Right kidney (tissue), 1 donor: ENCODE results near the gene OBSCN.

ENCODE experiments used
- DNase-seq: peaks from one replicate; pipeline ENCODE4 v3.0.0-alpha.2; 2016

Gene OBSCN

GRCh38 chr1:228358039-228358763, 150.4 kb downstream of the OBSCN start:
- DNase-seq: no peak

DNA sequence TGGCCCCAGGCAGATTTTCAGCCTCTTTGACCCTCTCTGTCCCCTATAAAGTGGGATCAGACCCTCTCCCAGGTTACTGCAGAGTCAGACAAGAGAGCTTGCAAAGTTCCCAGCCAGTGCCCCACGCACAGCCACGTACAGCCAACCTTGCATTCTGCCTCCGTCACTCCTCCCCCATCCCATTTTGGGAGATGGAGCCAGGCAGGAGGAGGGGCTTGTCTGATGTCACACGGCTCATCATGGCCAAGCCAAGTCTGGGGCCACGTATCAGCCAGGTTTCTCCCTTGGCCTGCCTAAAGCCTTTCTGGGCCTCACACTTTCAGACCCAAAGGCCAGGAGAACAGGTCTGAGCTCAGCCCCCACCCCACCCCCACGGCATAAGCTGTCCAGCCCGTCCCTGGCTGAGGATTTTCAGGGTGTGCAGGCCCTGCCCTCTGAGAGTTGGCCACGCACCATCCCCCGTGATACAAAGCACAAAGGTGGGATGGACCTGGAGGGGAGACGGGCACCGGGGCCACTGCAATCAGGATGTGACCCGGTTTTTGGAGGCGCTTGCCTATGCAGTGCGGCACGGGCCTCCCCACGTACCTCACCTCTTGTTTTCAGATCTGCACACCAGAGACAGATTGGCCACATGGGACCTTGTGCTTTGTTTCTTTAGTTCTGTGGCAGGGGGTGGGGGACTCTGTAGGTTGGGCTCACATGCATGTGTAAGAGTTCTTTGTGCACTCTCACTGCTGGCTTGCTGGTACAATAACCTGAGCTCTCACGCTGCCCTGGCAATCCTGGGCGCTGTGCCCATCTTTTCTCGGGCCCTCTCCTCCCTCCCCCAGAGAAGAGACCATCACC, 151.1 kb downstream of the OBSCN start:
- no peak for DNase-seq

DNA sequence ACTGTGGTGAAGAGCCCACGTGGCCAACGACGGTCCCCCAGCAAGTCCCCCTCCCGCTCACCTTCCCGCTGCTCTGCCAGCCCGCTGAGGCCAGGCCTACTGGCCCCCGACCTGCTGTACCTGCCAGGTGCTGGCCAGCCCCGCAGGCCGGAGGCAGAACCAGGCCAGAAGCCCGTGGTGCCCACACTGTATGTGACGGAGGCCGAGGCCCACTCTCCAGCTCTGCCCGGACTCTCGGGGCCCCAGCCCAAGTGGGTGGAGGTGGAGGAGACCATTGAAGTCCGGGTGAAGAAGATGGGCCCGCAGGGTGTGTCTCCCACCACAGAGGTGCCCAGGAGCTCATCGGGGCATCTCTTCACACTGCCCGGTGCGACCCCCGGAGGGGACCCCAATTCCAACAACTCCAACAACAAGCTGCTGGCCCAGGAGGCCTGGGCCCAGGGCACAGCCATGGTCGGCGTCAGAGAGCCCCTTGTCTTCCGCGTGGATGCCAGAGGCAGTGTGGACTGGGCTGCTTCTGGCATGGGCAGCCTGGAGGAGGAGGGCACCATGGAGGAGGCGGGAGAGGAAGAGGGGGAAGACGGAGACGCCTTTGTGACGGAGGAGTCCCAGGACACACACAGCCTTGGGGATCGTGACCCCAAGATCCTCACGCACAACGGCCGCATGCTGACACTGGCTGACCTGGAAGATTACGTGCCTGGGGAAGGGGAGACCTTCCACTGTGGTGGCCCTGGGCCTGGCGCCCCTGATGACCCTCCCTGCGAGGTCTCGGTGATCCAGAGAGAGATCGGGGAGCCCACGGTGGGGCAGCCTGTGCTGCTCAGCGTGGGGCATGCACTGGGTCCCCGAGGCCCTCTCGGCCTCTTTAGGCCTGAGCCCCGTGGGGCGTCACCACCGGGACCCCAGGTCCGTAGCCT, 152.0 kb downstream of the OBSCN start:
- DNase-seq: no peak

DNA sequence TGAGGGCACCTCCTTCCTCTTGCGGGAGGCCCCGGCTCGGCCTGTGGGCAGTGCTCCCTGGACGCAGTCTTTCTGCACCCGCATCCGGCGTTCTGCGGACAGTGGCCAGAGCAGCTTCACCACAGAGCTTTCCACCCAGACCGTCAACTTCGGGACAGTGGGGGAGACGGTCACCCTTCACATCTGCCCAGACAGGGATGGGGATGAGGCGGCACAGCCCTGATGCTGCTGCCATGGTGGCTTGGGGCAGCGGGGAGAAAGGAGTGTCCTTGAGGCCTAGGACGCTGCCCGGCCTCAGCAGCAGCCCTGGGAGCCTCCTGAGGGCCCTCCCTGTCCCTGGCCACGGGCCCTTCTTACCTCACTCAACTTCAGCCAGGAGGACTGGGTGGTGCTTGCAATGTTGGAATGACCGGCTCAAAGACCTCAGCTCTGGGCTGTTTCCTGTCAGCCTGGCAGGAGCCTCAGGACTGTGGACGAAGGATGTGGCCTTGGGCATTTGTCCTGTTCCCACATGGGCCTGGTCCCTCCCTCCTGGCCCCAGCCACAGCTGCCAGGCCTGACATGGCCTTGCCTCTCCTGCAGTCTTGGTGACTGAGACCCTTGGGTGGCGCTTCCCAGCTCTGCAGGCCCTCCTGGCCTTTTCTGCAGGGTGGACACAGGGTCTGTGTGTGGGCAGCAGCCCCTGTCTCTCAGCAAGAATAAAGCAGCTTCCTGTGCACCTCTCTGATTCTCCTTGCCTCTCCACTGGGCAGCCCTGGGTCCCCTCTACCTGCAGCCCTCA, 152.9 kb downstream of the OBSCN start:
- no peak for DNase-seq

DNA sequence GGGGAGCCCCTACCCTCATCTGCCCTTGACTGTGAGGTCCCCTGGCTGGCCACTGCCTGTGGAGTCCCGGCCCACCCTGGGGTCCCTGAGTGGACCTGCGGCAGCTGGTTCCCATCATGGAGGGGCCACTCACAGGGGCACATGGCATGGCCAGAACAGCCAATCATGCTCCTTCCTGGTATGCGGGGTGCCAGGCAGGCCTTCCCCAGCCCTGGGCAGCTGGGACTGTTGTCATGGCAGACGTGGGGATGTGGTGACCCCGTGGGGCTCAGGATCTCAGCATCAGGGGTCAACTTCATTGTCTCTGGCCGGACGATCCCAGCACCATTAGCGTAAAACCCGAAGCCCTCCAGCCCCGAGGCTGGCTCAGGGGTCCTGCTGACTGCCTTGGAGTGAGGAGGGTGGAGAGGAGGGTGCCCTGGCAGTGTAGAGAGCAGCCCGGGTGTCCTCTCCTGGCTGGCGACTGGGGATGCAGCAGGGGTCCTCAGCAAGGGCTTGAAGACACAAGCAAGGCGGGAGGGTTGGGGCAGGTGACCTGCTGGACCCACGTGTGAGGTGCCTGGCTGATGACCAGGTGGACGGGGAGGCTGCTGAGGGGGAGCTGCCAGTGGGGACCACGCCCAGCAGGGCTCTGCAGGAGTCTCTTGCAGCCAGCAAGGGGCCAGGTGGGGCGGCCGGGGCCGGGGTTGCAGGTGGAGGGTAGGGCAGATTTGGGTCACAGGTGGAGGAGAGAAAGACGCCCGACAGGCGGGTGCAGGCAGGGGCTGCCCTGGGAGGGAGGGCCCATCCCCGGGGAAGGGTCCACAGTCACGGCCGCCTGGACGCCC, 153.7 kb downstream of the OBSCN start:
- no peak for DNase-seq

GRCh38 chr1:228362141-228362883, 154.5 kb downstream of the OBSCN start:
- no peak for DNase-seq

- DNase-seq: no peak
Measured at GRCh38 chr1:228362884-228363450, 155.1 kb downstream of the OBSCN start.

DNA sequence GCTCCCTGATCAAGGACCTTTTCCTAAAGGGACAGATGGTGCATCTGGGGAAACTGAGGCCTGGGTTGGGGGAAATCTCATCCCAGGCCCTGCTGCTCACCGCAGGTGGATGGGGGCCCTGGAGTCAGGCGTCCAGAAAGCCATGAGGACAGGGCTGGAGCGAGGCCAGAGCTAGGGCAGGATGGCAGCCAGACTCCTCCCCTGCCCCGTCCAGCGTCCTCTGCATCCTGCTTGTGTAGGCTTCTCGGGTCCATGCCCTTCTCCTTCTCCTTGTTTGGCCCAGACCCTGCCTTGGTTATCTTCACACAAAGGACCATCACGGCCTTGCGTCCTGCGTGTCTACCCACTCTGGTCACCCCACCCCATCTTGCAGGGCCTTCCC, 155.8 kb downstream of the OBSCN start:
- no peak for DNase-seq

GRCh38 chr1:228364068-228364705, 156.3 kb downstream of the OBSCN start:
- no peak for DNase-seq

DNA sequence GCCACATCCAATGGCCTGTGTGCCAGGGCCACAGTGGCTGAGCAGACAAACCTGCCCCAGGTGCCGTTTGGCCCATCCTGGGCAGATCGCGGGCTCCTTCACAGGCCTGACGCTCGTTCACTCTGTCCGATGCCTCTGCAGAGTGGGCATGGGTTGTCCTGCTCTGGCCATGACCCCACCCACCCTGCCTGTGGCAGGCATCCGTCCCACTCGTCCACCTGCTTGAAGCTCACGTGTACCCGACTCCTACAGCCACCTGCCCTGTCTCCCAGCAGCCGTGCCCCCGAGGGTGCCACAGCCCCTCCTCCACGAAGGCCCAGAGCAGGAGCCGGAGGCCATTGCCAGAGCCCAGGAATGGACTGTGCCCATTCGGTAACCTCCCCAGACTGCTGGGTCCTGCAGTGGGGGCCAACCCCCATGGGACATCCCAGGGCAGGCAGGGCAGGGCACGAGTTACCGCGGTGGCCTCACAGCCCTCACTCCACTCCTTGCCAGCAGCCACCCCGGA, 156.9 kb downstream of the OBSCN start:
- DNase-seq: no peak

GRCh38 chr1:228365271-228366061, 157.6 kb downstream of the OBSCN start:
- no peak for DNase-seq

- no peak for DNase-seq
Measured at GRCh38 chr1:228366062-228366865, 158.4 kb downstream of the OBSCN start.

DNA sequence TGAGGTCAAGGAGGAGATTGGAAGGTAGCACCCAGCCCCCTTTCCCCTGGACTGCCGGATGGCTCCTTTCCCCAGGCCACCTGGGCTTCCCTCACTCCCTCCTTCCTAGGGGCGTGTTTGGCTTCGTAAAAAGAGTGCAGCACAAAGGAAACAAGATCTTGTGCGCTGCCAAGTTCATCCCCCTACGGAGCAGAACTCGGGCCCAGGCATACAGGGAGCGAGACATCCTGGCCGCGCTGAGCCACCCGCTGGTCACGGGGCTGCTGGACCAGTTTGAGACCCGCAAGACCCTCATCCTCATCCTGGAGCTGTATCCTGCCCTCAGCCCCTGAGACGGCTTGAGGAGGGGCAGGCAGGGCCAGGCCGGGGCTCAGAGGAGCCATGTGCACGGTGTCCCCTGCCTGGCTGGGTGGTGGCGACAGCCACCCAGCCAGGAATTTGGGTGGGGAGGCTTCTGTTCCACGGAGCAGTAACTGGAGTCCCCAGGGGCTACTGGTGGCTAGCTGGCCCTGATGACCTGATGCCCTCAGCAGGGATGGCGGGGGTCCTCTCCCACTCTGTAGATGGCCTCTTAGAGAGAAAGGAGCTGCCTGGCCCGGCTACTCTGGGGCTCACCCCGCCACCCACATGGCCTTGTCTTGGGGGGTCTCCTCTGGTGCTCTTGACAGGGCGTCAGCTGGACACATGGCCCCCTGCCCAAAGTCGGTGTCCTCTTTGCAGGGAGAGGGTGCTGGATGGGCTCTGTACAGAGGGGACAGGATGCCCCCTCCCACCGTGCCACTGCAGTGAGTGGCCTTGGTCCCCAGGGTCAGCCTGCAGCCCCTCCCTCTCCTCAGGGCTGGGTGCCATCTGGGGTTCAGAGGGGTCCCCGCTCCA, 159.3 kb downstream of the OBSCN start:
- DNase-seq: no peak

- DNase-seq: no peak
Measured at GRCh38 chr1:228367798-228368791, 160.3 kb downstream of the OBSCN start.
